Ovary (tissue), 9 donors: ENCODE results near the gene TM4SF18. TPM values are rescaled to one million over a fixed set of nuclear protein-coding genes. Genes with fewer than 3 reads are reported as not detected.

Experiments used
- DNase-seq, 5 donors: peaks; one replicate each; pipeline ENCODE4 v3.0.0-alpha.2; 2019 to 2020
- H3K27ac ChIP-seq, 2 donors: fragments of 200-600 bp; one replicate each; pipeline versions ENCODE4 v1.5.1 to v1.8.0; 2019 to 2022
- H3K27me3 ChIP-seq: fragments of 200-600 bp; one replicate; pipeline ENCODE4 v1.8.0; 2022
- H3K36me3 ChIP-seq: fragments of 200-600 bp; sonication (generic); one replicate; pipeline ENCODE4 v1.5.1; 2019
- H3K4me1 ChIP-seq: one replicate; pipeline ENCODE4 v1.8.1; 2013; ENCODE audit warnings: mild to moderate bottlenecking, moderate library complexity; ENCODE audit not compliant: insufficient read depth
- H3K4me3 ChIP-seq: fragments of 200-600 bp; sonication (generic); one replicate; pipeline ENCODE4 v1.5.1; 2017
- H3K9me3 ChIP-seq, 2 donors: fragments of 200-600 bp in 1 of 2; sonication (generic) in 1 of 2; one replicate each; pipeline versions ENCODE4 v1.5.1 to v1.8.1; 2013 to 2019; ENCODE audit warnings: mild to moderate bottlenecking in 1 of 2, moderate library complexity in 1 of 2
- EP300 ChIP-seq: sonication (generic); formaldehyde crosslinking; IDR thresholded peaks from one replicate; pipeline ENCODE4 v1.6.1; 2017; ENCODE audit warnings: antibody characterized with exemption
- POLR2A ChIP-seq: fragments of 450-650 bp; IDR thresholded peaks from one replicate; pipeline ENCODE4 v1.6.1; 2017; ENCODE audit warnings: antibody characterized with exemption, mild to moderate bottlenecking, moderate library complexity
- WGBS, 3 donors: extraction: QIAGEN DNeasy Blood & Tissue Kit in 1 of 3; methylation state at CpG; one replicate each; pipeline versions ENCODE4 v1.1.5 to v1.1.7; 2013 to 2017; 5-methylcytosine and 5-hydroxymethylcytosine counted together
- intact Hi-C, 4 donors: fragments of 100-400 bp; cut with DNase I; formaldehyde crosslinking; loops; one replicate each; pipeline versions ENCODE4 v1.11.0 to v1.15.1; 2022 to 2023
- polyA plus RNA-seq, 2 donors: library from polyadenylated mRNA; stranded (reverse); fragments of 200-250 nt in 1 of 2; fragments of 350-450 nt in 1 of 2; fragmentation: Illumina TruSeq in 1 of 2; extraction: RNeasy Lipid Tissue Mini Kit (QIAGEN cat#74804) in 1 of 2; gene quantifications; one replicate each; pipeline ENCODE4 v1.2.3, GENCODE V29; 2013 to 2014
- total RNA-seq, 7 donors: library from RNA; depleted of rRNA in 2 of 7; stranded (reverse); fragments of >200 nt in 2 of 7; fragmentation: NEBNext Ultra II Directional in 3 of 7; extraction: Animal tissue kit (Norgen Biotek cat#: 25700) in 3 of 7; gene quantifications; one replicate each; pipeline versions ENCODE4 v1.1.0 to v1.2.4, GENCODE V29; 2016 to 2023
- TF ChIP-seq, protein P1 (sequence below), 3 donors: fragments of 450-650 bp in 2 of 3; fragments of 200-600 bp in 1 of 3; IDR thresholded peaks; one replicate each; pipeline versions ENCODE4 v1.5.1 to v1.8.0; 2016 to 2022; ENCODE audit warnings: antibody characterized with exemption in 3 of 3, mild to moderate bottlenecking in 1 of 3
- donor health status: DM: no; HTN: no; CAD: no; lungs with moderate emphysema.
- donor health status: DM: no; HTN: no; CAD: no.
- donor health status: Bipolar disorder and iron deficiency.
- donor health status: DM: yes; HTN: yes; CAD: no.
- donor health status: DM: no; HTN: no; CAD: no.
- donor health status: DM: yes; HTN: yes; CAD: no.

Gene TM4SF18
- total and polyA plus RNA-seq, 9 donors, result 2.4 to 16.3 (median 4.8) TPM

- Histone ChIP-seq H3K9me3 (no peaks in the 10 kb centered on the region), H3K27ac (no peak overlapping the region), H3K36me3 (no peaks in the 10 kb centered on the region), H3K4me3 (no peak overlapping the region), H3K4me1 (no peaks in the 10 kb centered on the region), H3K27me3 (no peaks in the 10 kb centered on the region)
- intact Hi-C loops, result no loop called here
- TF ChIP-seq, protein P1, sequence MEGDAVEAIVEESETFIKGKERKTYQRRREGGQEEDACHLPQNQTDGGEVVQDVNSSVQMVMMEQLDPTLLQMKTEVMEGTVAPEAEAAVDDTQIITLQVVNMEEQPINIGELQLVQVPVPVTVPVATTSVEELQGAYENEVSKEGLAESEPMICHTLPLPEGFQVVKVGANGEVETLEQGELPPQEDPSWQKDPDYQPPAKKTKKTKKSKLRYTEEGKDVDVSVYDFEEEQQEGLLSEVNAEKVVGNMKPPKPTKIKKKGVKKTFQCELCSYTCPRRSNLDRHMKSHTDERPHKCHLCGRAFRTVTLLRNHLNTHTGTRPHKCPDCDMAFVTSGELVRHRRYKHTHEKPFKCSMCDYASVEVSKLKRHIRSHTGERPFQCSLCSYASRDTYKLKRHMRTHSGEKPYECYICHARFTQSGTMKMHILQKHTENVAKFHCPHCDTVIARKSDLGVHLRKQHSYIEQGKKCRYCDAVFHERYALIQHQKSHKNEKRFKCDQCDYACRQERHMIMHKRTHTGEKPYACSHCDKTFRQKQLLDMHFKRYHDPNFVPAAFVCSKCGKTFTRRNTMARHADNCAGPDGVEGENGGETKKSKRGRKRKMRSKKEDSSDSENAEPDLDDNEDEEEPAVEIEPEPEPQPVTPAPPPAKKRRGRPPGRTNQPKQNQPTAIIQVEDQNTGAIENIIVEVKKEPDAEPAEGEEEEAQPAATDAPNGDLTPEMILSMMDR (IDR thresholded peaks at IDR 0.05), result no peak
- TF ChIP-seq POLR2A (no peak), EP300 (no peak)
- no peak for DNase-seq
- 89 to 90% (median 90%) methylated on average over 2 of the region's 2 CpGs for whole genome bisulfite sequencing, 3 donors
Observed at GRCh38 chr3:149327156-149327555, 6.3 kb downstream of the TM4SF18 start.

DNA sequence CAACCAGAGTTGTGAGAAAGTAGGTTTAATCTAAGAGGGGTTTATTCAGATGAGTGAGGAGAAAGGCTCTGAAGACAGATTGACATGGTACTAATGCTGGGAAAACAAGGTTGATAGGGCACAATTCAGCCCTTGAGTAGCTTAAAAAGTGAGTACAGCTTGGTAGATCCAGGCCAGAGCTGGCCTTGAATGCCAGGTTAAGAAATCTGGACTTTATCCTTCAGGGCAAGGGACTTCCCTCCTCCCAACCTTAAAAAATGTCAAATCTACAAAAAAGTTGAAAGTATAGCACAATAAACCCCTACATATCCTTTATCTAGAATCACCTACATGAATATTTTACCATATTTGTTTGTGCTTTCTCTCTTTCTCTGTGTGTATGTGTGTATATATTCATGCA is 7.9 kb downstream of the TM4SF18 start:
- Histone ChIP-seq H3K36me3 (no peaks in the 10 kb centered on the region), H3K27ac (no peak overlapping the region), H3K4me3 (no peak overlapping the region), H3K27me3 (no peaks in the 10 kb centered on the region), H3K4me1 (no peaks in the 10 kb centered on the region), H3K9me3 (no peaks in the 10 kb centered on the region)
- intact Hi-C loops, result no loop called here
- TF ChIP-seq POLR2A (no peak), EP300 (no peak)
- DNase-seq, result no peak

DNA sequence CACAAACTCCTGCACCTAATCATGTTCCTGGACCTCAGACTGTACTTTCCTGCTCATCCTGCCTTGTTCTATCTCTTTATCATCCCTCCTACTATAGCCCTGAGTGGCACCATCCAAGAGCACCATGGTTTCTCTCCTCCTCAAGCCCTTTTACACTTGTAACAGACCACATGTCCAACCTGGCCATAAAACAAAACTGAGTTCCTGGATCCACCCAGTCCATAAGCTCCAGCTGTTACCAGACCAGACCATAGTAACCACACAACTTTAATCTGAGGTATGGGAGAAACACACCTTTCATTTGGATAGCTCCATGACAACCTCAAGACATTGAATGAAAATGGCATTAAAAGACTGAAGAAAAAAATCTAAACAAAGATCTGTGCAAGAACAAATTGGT is 9.1 kb downstream of the TM4SF18 start:
- no peak for TF ChIP-seq EP300
- TF ChIP-seq, protein P1 (IDR thresholded peaks at IDR 0.05), result no peak
- TF ChIP-seq POLR2A, result no peak
- Histone ChIP-seq H3K4me1 (no peaks in the 10 kb centered on the region), H3K27me3 (no peaks in the 10 kb centered on the region), H3K4me3 (no peak overlapping the region), H3K36me3 (no peaks in the 10 kb centered on the region), H3K27ac (no peak overlapping the region), H3K9me3 (no peaks in the 10 kb centered on the region)
- intact Hi-C loops, result no loop called here
- DNase-seq, result no peak

DNA sequence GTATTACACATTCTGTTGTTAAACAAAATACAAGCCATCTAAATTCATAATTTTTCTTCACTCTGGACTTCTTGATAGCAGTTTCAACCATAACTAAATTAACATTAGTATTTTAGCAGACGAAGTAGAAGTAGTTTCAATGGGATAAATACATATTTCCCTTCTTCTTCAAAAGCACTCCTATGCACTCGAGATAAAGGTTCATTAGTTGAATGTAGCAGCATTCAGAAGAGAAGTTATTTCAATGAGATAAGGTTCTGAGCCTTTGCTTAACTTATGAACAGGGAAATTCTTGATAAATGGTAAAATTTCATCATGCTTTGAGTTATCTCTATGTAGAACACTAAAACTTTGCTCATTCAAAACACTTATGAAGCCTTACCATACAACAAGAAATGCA is 11.8 kb downstream of the TM4SF18 start:
- intact Hi-C loops, result no loop called here
- H3K9me3 ChIP-seq, result no peaks in the 10 kb centered on the region
- TF ChIP-seq POLR2A (no peak), EP300 (no peak)
- TF ChIP-seq, protein P1 (IDR thresholded peaks at IDR 0.05), result no peak

GRCh38 chr3:149321136-149321535 is 12.3 kb downstream of the TM4SF18 start:
- Histone ChIP-seq H3K9me3 (no peaks in the 10 kb centered on the region), H3K27ac (no peak overlapping the region), H3K27me3 (no peaks in the 10 kb centered on the region), H3K36me3 (no peaks in the 10 kb centered on the region), H3K4me1 (no peaks in the 10 kb centered on the region), H3K4me3 (no peak overlapping the region)
- DNase-seq, result no peak
- TF ChIP-seq EP300 (no peak), POLR2A (no peak)
- TF ChIP-seq, protein P1 (IDR thresholded peaks at IDR 0.05), result no peak
- intact Hi-C loops, result no loop called here

More for the DNA sequence above, 11.8 kb downstream of the TM4SF18 start:
- Histone ChIP-seq H3K27me3 (no peaks in the 10 kb centered on the region), H3K4me1 (no peaks in the 10 kb centered on the region), H3K36me3 (no peaks in the 10 kb centered on the region), H3K27ac (no peak overlapping the region), H3K4me3 (no peak overlapping the region)
- no peak for DNase-seq
- 73 to 84% (median 77%) methylated on average over 2 of the region's 2 CpGs for WGBS, 3 donors
